T follicular helper cell (primary cell): ENCODE results near the gene DDX49.
A peak's percentile ranks its signal among the peaks of the same experiment; 100 is the strongest.

Source experiments
- DNase-seq: peaks from one replicate; pipeline ENCODE4 v3.0.0-alpha.2; 2020; ENCODE audit warnings: low read depth
- total RNA-seq, 2 experiments: gene quantifications; one replicate each; lab custom pipeline; 2026; lab: John Stamatoyannopoulos, UW

DDX49 gene
- 46.1 to 106 reads per million in 2 experiments for total RNA-seq

GRCh38 chr19:18919086-18919899 is at the start of gene DDX49, which contains the start of gene COPE:
TSS of gene DDX49 (plus strand) at chr19:18919715. CDS start at chr19:18919742, 27 bp downstream.
TSS of gene COPE (minus strand) at chr19:18919387. CDS start at chr19:18919348, 39 bp downstream.
- peak; percentile 97 for DNase-seq

GRCh38 chr19:18869781-18870530 is 49.6 kb upstream of the DDX49 start:
- no peak for DNase-seq

- DNase-seq: no peak
These were observed 48.9 kb upstream of the DDX49 start for GRCh38 chr19:18870531-18871172.

GRCh38 chr19:18871543-18871942 is 48.0 kb upstream of the DDX49 start:
- no peak for DNase-seq

GRCh38 chr19:18875726-18876125 is 43.8 kb upstream of the DDX49 start:
- DNase-seq: no peak

- DNase-seq: no peak
These were observed 42.6 kb upstream of the DDX49 start for GRCh38 chr19:18876865-18877264.

GRCh38 chr19:18878058-18878797 is 41.3 kb upstream of the DDX49 start:
- DNase-seq: no peak

- DNase-seq: no peak
These were observed 40.5 kb upstream of the DDX49 start for GRCh38 chr19:18878858-18879578.

- DNase-seq: no peak
These were observed 39.7 kb upstream of the DDX49 start for GRCh38 chr19:18879579-18880373.

GRCh38 chr19:18881491-18881890 is 38.0 kb upstream of the DDX49 start:
- no peak for DNase-seq

- no peak for DNase-seq
These were observed 35.8 kb upstream of the DDX49 start for GRCh38 chr19:18883526-18884304.

GRCh38 chr19:18886972-18887371 is 32.5 kb upstream of the DDX49 start:
- DNase-seq: no peak

GRCh38 chr19:18889949-18890745 is 29.4 kb upstream of the DDX49 start:
- DNase-seq: no peak

GRCh38 chr19:18893587-18894253 is 25.8 kb upstream of the DDX49 start:
- DNase-seq: no peak

- no peak for DNase-seq
These were observed 25.1 kb upstream of the DDX49 start for GRCh38 chr19:18894254-18895037.

- no peak for DNase-seq
These were observed 24.3 kb upstream of the DDX49 start for GRCh38 chr19:18895038-18895823.
